Stimulated activated CD8-positive, alpha-beta memory T cell treated with anti-CD3 and anti-CD28 coated beads, Interleukin-12 subunit alpha, Interleukin-12 subunit beta, amount 100 ng/mL, for 1 hour (primary cell): ENCODE measurements around the gene SLC22A12.

Experiments
- DNase-seq: peaks from one replicate; pipeline ENCODE4 v3.0.0-alpha.2; 2020; ENCODE audit warnings: low read depth

The SLC22A12 gene

DNA sequence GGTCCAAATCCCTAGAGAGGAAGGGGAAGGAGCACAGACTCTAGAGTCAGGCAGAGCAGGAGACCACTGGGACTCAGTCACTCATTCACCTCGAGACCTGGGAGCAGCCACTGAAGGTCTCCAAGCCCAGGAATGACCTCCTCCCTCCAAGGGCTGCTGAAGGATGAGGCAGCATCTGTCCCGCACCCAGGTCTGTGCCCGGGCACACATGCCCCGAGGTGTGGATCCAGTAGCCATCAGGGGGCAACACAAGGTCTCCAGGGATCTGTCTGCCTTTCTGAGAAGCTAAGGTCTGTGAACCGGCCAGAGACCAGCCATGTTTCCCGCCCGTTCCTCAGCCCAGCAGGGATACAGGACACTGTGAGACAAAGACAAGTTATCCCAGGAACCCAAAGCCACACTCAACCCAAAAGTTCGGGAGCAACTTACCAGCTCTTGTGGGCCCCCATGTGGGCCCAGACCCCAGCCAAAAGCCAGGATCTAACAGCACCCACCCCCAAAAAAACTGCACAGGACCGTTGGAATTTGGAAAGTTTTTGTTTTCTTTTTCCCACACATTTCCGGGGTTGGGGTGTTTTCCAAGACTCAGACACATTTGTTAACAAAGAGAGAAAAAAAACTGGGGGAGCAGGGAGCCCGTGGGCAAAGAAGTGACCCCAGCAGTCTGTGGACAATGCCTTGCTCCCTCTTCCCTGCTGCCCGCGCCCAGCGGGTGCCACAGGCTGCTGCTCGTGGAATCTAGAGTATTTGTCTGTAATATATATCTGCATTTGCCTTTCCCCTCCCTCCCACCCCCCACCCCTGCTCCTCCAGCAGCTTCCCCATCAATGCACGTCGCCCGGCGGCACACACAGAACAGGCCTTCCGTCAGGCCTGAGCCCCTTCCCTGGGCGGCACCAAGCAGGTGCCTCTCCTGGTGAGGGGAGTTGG, 14.9 kb downstream of the SLC22A12 start:
- DNase-seq = no peak

DNA sequence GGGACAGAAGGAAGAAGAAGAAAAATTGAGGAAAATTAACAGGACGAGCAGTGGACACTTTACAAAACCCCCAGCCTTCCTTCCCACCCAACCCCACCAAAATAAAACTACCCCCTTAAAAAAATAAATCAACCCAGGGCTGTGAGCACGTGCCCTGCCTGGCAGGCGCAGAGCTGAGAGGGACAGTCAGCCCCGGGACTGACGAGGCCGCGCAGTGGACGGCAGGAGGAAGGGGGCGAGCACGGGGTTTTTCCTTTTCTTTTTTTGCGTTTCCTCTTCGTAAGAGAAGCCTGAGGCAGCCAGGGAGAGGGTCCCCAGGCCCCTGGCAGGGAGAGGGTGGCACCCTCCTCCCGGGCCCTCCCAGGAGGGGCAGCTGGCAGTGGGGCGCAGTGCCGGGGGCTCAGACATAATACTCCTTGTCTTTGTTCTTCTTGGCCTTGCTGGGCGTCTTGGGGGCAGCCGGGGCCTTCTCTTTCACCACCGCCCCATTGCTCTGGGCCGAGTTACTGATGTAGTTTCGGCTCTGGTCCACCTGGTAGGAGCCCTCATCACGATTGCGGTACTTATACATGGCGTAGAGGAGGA, 15.9 kb downstream of the SLC22A12 start:
- no peak for DNase-seq

DNA sequence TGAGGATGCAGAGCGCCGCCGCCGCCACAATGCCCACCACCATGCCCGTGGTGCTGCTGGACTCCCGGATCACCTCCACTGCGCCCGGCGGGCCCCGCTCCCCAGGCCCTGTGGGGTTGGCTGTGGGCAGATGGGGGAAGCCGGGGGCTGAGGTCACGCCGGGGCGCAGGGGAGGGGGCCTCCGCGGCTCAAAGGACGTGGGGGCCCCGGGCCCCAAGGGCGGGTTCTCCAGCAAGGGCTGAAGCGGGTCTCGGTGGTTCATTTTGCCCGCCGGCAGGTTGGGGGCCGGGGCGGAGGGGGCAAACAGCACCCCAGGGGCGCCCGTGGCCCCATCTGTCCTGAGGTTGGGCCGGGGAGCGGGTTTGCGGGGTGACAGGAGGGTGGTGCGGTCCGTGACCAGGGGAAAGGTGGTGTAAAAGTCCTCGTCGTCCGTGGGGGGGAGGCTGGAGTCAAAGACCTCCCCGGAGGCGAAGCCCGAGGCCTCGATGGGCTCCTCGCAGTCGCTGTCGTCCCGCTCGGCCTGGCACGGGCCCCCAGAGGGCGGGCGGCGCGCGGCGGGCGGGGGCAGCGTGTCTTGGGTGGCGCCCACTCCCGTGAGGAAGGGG, 16.5 kb downstream of the SLC22A12 start:
- no peak for DNase-seq

DNA sequence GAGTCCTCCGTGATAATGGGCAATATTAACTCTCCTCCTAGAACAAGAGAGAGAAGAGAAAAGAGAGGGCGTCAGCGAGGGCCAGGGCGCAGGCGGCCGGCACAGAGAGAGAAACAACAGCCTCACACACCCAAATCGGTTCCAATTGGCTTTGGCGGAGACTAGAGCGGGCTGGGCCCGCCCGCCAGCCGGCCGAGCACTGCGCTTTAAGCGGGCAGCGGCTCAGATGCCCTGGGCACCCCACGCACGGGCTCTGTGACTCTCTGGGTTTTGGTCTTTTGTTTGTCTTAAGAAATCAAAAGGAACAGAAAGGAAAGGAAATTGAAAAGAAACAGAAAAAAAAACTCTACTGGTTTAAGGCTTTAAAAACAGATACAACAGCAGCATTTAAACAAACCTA, 17.0 kb downstream of the SLC22A12 start:
- DNase-seq = no peak

DNA sequence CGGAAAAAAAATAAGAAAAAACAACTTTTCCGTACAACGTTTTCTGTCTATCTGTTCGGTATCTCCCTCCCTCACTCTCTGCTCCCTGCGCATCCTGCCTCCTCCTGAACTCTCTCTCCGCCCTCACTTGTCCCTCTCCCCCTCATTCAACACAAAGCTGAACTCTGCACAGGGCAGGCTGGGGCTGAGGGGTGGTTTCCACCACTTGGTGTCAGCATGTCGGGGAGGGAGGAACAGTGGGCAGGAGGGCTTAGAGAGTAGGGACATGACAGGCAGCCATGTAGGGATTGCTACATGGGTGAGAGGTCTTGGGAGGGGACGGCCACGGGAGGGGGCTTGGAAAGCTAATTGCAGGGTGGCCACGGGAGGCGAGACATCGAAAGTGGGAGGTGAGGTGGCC, 17.6 kb downstream of the SLC22A12 start:
- DNase-seq = no peak

DNA sequence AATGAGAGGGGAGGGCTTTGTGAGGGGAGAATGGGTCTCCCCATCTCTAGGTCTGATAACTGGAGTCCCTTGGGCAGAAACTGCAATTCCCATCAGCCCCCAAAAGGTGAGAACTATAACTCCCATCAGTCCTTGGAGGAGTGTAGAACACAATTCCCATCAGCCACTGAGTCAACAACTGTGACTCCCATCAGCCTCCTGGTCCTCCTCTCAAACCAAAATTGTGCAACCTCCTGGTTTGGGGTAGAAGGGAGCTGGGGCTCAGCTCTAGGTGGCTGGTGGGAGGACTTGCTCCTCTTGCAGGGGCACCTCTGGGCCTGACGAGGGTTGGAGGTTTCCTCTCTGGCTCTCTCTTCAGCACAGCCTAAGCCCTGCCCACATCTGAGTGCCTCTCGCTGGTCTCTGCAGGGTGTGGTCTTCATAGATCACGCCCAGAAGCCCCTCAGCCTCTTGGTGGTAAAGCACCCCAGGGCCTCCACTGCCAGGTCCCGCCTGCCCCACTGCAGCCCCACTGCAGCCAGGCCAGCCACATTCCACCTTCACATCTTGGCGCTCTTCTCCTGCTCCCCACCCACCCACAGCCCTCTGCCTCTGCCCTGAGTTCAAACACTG, 18.5 kb downstream of the SLC22A12 start:
- no peak for DNase-seq

DNA sequence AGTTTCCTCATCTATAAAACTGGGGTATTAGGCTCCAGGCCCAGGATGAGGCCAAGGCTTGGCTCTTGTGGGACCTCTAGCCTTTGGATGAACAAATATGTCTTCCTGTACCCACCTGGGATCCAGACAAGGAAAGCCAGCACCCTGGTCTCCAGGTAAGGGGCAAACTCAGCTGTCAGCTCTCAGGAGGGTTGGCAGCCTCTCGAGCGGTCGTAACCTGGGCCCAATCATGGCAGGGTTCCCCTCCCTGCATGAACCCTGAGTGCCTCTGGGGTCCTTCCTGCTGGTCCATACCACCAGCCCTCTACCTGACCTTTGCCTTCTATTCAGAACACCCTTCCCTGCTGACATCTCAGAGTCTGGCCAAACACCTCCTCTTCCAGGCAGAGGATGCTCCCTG, 19.6 kb downstream of the SLC22A12 start:
- no peak for DNase-seq

DNA sequence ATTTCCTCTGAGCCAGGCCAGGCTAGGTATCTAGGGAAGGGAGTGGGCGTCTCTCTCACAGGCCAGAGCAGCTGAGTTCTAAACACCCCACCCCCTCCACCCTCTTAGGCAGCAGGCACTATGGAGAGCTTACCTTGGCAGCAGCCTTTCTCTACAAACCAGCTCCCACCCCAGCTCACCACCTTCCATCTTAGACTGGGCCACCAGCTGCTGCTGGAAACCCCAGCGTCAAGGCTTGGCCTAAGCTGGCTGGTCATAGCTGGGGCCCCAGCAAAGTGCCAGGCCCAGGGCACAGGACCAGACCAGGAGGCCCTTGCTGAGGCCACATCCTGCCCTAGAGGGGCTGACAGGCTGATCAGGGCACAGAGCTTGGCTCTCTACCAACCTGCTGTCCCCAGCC, 20.2 kb downstream of the SLC22A12 start:
- DNase-seq = no peak

DNA sequence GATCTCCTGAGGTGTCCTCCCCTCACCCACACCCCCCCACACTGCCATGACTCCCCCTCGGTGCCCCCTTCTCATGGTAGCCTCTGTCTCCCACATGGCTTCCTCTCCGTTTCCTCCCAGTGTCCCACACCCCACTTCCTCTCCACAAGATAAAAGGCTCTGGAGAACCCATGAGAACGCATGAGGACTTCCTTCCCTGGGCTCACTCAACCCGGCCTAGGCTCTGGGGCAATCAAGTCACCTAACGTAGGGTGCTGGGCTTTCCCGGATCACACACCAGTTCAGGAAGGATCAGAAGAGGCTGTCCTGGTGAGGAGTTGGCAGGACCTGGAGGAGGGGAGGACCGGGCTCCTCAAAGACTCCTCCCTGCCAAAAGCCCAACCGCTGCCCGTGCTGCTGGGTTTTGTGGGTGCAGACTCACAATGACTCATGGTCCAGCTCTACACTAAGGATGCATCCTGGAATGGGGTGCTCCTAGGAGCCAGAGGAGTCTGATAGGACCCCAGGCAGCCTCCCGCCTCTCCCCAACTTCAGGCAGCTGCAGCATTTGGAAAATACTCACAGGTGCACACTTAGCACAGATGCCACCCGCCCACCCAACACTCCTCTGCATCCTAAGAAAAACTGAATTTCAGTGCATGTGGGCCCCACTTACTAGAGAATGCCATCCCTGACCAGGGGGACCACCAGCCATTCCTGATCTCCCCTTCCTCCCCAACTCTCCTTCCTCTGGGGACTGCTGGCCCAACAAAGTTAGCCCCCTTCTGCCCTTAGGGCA, 21.0 kb downstream of the SLC22A12 start:
- no peak for DNase-seq

DNA sequence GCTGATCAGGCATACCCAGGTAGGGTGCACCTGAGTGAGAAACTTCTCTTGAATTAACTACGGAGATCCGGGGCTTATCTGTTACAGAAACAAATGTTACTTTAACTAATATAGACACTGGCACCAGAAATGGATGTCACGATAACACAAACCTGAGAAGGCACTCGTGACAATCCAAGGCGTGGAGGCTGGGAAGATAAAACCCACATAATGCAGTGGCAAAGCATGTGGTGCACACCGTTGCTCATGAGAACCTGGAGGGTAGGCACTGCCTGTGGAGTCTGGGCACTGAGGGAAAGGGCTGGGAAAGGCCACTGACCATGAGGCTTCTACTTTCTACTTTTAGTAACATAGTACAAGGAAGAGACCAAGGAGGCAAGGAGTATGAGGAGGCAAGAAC, 22.6 kb downstream of the SLC22A12 start:
- no peak for DNase-seq

DNA sequence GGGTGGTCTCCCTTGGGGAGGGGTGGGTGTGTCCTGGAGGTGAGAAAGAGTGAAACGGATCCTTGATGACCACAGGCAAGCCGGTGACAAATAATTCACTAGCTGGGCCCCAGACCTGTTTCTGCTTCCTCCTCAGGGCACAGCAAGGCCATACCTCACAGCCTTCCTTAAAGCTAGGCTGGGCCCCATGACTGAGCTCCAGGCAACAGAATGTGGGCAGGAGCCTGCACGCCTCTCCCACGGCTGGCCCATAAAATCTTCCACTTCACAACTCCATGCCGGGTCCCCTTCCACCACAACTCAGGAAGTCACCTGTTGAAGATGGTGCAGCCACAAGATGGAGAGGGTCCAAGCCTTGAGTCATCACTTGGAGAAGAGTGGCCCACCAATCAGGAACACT, 23.9 kb downstream of the SLC22A12 start:
- no peak for DNase-seq

DNA sequence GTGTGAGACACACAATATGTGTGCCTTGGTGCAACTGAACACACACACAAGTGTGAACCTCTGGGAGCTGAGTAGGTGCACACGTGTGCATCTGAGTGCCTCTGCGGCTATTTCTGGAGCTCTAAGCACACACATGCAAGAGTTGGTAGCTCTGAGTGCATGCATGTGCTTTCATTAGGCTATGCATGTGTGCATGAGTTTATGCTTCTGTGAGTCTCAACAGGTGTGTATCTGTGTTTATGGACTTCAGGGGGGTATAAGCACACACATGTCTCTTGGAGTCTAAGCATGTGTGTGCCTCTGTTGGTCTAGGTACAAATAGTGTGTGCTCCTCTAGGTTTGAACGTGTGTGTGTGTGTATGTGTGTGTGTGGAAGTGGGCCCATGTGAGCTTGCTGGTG, 25.8 kb downstream of the SLC22A12 start:
- no peak for DNase-seq

DNA sequence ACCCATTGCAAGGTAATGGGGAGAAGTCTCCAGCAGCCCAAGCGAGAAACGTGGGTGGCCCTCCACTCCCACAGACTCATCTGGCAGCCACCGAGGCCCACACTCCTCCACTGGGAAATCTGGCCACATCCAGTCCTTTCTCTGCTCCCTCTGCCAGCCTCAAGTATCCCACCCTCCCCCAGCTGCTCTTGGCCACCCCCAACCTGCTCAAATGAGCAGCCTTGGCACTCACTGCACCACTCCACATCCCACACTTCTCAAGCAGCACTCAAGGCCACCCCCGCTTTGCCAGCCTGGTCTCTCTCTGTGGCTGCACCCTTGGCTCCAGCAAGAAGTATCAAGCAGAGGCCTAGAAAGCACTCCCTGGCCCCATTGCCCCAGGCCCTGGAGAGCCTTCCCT, 28.2 kb downstream of the SLC22A12 start:
- no peak for DNase-seq

DNA sequence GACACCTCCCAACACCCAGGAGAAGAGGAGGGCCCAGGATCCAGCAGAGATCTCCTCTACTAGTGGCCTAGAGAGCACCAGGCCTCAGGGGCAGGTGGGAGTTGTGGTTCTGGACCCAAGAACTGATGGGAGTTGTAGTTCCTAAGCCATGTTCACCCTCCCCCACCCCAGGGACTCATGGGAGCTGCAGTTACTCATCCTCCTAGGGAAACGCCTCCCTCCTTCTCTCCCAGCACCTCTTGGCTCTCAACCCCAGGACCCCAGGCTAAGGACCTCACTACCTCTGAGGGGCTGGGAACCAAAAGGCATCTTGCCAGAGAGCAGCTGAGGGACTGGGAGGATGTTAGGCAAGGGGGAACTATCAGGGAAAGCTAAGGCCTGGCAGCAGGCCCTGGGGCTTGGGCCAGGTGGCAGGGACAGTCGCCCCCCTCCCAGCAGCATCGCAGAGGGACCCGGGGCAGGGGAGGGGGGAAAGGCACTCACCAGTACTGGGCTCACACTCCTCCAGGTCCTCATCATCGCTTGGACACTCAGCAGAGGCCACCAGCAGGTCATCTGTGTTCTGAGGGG, 28.9 kb downstream of the SLC22A12 start:
- DNase-seq = no peak

DNA sequence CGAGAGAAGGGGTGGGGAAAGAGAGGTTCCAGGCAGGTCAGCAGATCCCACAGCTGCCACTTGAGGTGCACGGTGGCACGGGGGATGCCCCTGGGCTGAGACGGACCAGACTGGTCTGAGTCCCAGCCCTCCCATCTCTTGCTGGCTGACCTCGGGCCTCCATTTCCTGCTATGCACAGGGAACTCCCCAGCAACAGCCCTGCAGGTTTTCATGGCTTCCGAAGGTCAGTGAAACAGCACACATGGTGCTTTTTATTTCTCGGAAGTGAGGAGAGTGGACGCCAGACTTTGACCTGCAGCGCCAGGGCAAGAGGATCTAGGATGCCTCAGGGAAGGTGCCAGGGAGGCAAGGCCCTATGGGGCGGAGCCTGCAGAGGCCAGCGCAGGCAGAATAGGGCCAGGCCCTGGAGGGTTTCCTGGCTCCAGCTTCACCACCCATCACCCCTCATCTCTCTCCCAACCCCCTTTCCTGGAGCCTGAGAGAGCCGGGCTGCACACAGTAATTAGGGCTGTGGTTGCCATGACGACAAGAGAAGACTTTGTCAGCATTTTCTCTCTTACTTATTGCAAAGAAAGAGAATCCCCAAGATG, 29.5 kb downstream of the SLC22A12 start:
- no peak for DNase-seq

DNA sequence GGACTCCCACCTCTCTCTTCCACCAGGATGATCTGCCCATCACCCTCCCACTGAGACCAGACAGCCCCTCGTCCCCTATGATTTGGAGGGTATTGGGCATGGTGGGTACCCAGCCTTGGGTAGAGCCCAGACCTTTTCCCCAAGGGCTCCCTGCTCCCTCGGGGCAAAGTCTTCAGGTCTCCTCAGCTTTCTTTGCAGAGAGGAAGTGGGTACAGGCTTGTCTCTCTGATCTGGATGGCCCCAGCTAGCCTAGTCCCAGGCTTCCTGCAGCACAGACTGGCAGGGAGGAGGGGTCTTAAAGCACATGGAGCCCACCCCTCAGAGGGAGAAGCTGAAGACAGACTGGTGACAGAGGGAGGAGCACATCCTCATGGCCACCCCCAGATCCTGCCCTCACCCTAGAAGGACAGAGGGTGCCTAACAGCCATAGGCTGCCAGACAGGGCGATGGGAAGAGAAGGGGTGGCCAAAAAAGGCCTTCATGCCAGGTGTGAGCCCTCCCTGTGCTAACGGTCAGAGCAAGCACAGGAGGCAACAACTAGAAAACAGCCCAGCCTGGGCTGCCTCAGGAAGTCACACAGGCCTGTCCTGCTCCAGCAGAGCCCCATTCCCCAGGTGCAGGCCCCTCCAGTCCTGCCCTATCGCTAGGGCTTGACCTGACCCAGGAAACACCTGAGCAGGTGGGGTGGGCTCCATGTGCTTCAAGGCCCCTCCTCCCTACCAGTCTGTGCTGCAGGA, 30.4 kb downstream of the SLC22A12 start:
- no peak for DNase-seq

DNA sequence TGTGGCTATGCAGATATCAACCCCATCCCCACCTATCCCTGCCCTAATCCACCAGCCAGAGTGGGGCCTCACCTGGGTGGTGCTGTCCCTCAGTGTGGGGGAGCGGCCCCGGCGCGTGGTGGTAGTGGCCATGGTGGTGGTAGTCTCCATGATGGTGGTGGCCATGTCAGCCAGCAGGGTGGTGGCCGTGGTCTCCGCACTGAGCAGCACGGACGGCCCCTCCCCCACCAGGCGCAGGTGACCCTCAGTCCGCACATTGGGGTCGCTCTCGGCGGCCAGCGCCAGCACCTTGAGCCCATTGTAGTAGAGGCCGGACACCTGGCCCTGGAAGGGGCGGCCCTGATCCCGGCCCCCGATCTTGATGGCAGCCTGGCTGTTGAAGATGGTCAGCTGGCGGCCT, 31.7 kb downstream of the SLC22A12 start:
- no peak for DNase-seq

DNA sequence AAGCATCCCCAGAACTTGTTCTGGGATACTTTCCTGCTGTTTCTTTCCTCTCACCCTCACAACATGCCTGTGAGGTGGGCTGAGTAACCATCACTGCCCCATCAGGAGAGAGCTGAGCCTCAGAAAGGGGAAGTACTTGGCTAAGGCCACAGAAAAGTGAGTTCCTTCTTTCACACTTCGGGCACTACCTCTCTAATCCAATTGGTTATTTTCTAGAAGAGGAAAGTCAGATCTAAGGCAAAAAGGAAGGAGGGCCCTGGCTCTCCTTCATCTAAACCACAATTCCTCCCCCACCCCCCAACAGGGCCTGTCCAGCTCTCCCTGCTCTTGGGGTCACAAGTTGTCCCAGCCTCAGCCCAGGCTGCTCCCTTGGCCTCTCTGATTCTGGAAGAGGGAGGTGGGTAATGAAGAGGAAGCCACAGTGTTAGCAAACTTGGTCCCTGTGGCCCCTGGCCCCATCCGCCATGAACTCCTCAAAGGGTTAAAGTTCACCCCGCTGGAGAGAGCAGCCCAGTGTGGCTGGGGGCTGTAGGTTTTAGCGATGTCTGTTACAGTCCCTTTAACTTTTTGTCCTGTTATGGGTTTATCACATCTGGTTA, 34.0 kb downstream of the SLC22A12 start:
- DNase-seq = no peak

DNA sequence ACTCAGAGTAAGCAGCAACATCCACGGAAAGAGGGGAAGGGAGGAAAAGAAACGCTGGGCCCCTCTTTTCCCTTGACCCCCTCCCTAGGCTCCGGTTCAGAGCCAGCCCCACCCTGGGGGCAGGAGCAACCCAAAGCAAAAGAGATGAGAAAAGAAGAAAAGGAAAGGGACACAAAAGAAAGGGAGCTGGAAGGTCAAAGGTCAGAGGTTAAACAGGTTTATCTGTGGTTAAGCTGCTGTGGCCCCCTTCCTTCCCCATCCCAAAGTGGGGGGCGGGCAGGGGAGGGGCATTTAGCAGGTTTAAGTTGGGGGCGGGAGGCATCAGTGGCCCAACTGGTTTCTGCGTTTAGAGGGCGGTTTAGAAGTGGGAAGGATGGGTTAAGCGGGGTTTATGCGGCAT, 35.6 kb downstream of the SLC22A12 start:
- no peak for DNase-seq

DNA sequence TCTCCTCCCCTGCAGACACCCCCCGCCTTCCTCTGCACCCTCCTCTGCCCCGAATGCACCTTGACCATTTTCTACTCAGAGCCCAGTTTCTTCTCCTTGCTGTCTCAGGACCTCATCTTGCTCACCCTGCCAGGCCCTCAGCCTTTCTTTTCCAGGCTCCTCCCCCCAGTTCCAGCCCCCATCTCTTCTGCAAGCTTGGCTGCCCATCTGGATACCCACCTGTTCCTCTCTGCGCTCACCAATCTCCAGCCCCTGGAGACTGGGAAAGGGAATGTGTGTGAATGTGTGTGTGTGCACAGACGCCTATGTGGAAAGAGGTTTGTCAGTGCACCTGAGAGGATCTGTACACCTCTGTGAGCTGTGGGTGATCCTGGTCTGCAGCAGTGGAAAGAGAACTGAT, 36.4 kb downstream of the SLC22A12 start:
- DNase-seq = no peak
